ENCODE measurements around the gene CCDC121.

- TF ChIP-seq CTCF (IDR thresholded peaks at IDR 0.05), result peak; percentile 10
- no peak for TF ChIP-seq EZH2 (IDR thresholded peaks at IDR 0.05)
- no peak for TF ChIP-seq EZH2phosphoT487 (IDR thresholded peaks at IDR 0.05)
These were observed 46.0 kb downstream of the CCDC121 start, which contains the start of gene ZNF512 for GRCh38 chr2:27582695-27583389.
